ENCODE measurements around the gene TMEM60.
"Not testable (repeated sequence)": the region's sequence is repeated elsewhere in the genome, so short reads cannot be mapped to it uniquely, and the experiment has no call there.

TMEM60 gene

GRCh38 chr7:77798394-77799077 is at the start of gene TMEM60, which contains the start of gene PHTF2:
Gene TMEM60 (minus strand): TSS chr7:77798434. CDS start chr7:77794373, 4,061 bp downstream.
Gene PHTF2 (plus strand): TSS chr7:77798773.
- DNase-seq: peak; percentile 94 to 95

GRCh38 chr7:77846317-77847092 is 48.3 kb upstream of the TMEM60 start:
- DNase-seq: no peak

DNA sequence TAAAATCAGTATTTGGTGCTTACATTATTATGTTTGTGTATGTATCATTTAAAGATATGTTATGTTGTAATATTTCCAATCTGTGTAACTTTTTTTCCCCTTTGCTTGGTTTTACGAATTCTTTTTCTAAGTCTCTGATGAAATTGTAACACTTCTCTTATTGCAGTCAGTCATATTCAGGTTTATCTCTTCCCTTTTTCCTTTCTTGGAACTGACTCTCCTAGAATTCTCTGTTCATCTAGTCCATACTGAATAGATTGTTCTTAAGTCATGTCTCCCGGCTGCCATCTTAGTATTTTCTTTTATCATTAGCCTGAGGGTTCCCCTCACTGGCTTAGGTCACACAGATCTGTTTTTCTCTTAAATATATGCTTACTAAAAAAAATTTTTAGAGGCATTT is 45.0 kb upstream of the TMEM60 start:
- DNase-seq: no peak

- DNase-seq: no peak
Measured at GRCh38 chr7:77839919-77840318, 41.7 kb upstream of the TMEM60 start.

- no peak for DNase-seq
Measured at GRCh38 chr7:77838929-77839491, 40.8 kb upstream of the TMEM60 start.

DNA sequence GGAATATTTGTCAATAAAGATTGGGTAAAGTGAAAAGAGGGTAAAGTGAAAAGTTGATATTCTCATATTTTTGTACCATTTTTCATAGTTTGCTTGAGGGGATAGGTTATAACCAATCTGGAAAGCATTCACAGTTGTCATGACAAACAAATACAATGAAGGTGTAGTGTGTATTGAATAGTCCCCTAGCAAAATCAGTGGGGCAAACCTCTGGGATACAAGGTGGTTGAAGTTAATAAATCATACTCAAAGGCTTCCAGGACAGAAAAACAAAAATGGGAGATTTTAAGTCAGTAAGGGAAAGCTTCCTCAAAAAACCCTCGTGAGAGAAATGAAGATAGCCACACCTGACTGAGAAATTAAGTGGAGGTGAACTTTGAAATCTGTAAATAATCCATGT is 39.7 kb upstream of the TMEM60 start:
- DNase-seq: no peak

DNA sequence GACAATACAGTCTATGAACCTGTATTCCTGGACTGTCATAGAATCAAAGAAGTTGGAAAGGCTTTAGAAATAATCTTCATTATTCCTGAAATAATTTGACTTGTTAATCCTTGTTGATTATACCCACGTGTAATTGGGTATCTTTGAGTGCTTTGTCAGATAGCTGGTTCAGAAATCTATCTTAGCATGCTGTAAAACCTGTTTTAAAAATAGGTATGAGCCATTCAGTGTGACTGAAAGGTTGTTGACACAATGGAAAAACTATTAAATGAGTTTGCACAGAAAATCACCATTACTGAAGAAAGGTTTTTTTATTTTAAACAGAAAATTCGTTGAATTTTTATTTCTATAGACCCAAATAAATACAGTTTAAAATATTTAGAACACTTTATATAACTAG is 39.0 kb upstream of the TMEM60 start:
- DNase-seq: no peak

GRCh38 chr7:77836425-77836824 is 38.2 kb upstream of the TMEM60 start:
- not testable (repeated sequence) for DNase-seq

DNA sequence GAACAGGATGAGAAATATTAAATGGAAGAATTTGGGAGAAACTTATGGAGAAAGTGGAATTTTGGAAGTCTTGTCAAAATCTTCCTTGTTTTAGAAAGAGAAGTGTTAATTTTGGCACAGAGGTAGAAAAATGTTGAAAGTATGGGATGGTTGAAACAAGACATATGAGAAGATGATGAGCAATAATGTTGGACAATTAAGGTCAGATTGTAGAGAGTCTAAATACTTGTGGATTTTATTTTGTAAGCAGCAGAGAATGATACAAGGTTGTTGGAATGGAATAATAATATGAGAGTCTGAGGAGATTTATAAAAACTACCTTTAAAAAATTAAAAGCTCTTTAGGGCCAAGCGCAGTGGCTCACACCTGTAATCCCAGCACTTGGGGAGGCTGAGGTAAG is 34.9 kb upstream of the TMEM60 start:
- no peak for DNase-seq

- DNase-seq: no peak
Measured at GRCh38 chr7:77831953-77832352, 33.7 kb upstream of the TMEM60 start.

DNA sequence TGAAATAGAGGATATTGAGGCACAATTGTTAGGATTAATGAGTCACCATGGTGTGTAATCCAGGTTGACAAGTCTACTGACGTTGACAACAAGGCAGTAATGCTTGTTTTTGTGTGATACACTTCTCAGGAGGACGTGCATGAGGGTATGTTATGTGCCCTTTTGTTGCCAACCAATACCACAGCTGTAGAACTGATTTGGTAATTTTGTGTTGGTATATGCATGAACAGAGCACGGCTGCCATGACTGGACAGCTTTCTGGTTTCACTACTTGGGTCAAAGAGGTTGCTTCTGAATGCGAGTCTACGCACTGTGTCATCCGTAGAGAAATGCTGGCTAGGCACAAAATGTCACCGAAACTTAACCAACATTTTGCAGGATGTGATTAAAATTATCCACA is 33.2 kb upstream of the TMEM60 start:
- peak in 1 of 2 donors; percentile 17 for DNase-seq

DNA sequence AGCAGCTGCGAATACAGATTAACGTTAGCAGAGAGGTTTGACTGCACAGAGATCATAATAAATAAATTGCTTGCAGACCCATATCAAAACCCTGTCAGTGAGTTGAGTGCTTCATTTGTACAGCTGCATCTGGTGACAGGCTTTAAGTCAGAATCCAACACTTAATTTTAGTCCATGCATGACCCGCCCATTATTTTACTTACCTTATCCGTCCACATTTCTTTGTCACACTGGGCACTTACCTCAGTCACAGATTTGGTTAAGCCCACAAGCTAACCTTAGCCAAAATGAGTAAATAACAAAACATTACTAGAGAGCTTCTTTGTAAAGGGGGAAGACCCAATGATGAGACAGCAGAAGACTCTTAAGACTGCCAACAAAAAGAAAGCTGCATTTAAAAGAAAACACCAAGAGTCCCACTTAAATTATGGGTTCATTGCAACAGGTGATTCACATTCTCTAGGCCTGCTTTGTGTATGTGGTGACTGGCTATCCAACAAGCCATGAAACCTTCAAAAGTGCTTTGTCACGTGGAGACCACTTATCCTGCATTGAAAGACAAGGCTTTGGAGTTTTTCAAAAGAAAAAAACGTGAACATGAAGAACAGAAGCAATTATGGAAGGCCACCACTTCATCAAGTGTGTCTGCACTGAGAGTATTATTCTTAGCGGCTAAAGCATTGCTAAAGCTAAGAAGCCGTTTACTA is 32.6 kb upstream of the TMEM60 start:
- DNase-seq: no peak

- no peak for DNase-seq
Measured at GRCh38 chr7:77827999-77828398, 29.8 kb upstream of the TMEM60 start.

- no peak for DNase-seq
Measured at GRCh38 chr7:77826300-77826699, 28.1 kb upstream of the TMEM60 start.

GRCh38 chr7:77825131-77825530 is 26.9 kb upstream of the TMEM60 start:
- DNase-seq: no peak

DNA sequence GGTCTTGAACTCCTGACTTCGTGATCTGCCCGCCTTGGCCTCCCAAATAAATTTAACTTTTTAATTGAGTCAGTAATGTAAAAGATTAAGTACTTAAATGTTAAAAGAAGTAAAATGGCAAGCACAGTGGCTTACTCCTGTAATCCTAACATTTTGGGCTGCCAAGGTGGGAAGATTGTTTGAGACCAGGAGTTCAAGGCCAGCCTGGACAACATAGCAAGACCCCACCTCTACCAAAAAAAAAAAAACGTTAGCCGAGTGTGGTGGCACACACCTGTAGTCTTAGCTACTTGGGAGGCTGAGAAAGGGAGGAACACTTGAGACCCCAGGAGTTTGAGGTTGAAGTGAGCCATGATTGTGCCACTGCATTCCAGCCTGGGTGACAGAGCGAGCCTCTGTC is 26.4 kb upstream of the TMEM60 start:
- DNase-seq: no peak

DNA sequence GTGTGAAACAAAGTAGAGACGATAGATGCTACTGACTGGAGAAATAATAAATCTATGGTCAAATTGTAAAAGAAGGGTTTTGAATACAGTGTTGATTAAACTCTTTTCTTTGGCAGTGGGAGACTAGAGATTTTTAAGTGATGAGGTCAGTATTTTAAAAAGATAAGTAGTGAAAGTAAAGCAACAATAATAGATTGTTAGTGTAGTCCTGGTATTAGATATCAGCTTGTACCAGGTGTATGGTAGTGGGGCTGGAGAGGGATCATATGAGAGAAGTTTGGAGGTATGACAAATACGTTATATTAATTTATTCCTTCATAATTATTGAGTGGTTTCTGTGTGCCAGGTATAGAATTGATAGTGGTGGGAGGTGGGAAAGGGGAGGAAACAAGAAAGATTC is 25.6 kb upstream of the TMEM60 start:
- DNase-seq: no peak

GRCh38 chr7:77822269-77822668 is 24.0 kb upstream of the TMEM60 start:
- no peak for DNase-seq

DNA sequence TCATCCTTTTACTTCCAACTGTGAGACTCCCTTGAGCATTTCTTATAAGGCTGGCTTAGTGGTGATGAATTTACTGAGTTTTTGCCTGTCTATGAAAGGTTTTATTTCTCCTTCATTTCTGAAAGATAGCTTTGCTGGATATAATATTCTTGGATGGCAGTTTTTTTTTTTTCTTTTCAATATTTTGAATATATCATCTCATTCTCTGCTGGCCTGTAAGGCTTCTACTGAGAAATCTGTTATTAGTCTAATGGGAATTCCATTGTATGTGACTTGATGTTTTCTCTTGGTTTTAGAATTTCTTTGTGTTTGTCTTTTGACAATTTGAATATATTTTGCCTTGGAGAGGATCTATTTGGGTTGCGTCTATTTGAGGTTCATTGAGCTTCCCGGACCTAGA is 22.7 kb upstream of the TMEM60 start:
- DNase-seq: no peak

DNA sequence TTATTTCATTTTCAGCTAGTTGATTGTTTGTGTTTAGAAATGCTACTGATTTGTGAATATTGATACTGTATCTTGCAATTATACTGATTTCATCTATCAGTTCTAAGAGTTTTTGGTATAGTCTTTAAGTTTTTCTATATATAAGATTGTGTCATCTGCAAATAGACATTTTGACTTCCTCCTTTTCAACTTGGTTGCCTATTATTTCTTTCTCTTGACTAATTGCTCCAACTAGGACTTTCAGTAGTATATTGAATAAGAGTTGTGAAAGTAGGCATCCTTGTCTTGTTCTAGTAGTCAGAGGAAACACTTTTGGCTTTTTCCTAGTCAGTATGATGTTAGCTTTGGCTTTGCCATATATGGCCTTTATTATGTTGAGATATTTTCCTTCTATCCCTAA is 20.8 kb upstream of the TMEM60 start:
- no peak for DNase-seq

DNA sequence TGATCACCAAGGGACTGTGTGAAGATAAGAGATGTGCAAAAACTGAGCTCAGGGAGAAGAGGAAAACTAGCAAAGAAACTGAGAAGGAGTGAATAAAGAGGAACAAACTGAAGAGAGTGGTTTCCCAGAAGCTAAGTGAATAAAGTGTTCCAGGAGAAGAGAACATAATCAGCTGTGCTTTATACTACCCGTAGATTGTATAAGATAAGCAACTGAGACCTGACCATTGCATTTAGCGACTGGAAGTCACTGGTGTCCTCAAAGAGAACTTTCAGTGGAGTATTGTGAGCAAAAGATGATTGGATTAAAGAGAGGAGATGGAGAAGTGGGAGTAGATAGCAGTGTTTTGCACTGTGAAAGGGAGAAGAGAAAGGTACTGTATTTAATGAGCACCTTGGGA is 14.9 kb upstream of the TMEM60 start:
- no peak for DNase-seq

- no peak for DNase-seq
Measured at GRCh38 chr7:77812290-77812685, 14.1 kb upstream of the TMEM60 start.

DNA sequence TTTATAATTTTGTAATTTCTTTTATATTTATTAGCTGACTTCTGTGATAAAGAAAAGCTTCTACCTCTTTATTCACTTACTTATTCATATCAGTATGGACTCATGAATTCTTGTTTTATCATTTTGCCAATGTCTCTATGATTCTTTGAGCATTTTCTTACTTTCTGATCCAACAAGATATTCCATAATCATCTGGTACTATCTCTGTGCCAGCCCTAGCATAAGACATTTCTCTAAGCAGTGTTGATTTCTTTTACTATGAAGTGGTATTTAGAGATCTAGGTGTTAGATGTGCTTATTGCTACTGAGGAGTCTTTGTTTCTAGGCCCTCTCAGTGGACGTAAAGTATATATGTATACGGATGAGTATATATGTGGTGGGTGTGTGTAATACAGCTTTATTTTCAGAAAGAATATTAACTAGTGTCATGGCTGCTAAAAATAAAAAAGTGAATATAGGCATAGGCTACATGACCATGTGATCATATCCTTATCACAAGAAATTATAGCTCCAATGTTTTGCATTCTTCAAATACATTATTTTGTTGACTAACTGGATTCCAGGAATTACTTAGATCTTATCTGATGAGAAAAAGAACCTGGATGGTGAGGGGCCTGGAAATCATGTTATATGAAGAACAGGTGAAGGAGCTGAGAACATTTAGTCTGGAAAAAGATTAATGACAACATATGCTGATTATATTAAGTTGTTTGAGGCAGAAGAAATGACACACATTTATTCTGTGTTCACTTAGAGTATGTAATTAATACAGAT is 13.5 kb upstream of the TMEM60 start:
- DNase-seq: no peak
